Measurements from ENCODE around the gene ATP9B.

GRCh38 chr18:79117788-79118187 is 48.6 kb downstream of the ATP9B start:
- TF ChIP-seq CTCF (IDR thresholded peaks at IDR 0.05) (no peak), NRF1 (IDR thresholded peaks at IDR 0.05; ENCODE audit: low read depth, low read length) (no peak), TCF12 (IDR thresholded peaks at IDR 0.05) (no peak), REST (IDR thresholded peaks at IDR 0.05; ENCODE audit: low read depth, low read length) (no peak), CHD2 (IDR thresholded peaks at IDR 0.05; ENCODE audit: low read length, partially characterized antibody) (no peak), FOXJ3 (CRISPR knock-in tag; IDR thresholded peaks at IDR 0.05) (no peak), IRF3 (IDR thresholded peaks at IDR 0.05; ENCODE audit: low read depth, low read length) (no peak), RAD21 (IDR thresholded peaks at IDR 0.05; ENCODE audit: low read length) (no peak), MAX (IDR thresholded peaks at IDR 0.05; ENCODE audit: low read depth) (no peak), USF2 (IDR thresholded peaks at IDR 0.05; ENCODE audit: borderline replicate concordance, low read depth, low read length) (no peak), EZH2phosphoT487 (IDR thresholded peaks at IDR 0.05; ENCODE audit: borderline replicate concordance, low read depth) (no peak), SIN3A (IDR thresholded peaks at IDR 0.05; ENCODE audit: borderline replicate concordance, low read depth, low read length) (no peak)
